T-helper 2 cell treated with Interferon-gamma antibody and Interleukin-4, amounts not matched to agents 5 μg/mL and 100 μg/mL, for 36 hours (primary cell): ENCODE measurements around the gene SMIM7.
"Not testable (repeated sequence)": the region's sequence is repeated elsewhere in the genome, so short reads cannot be mapped to it uniquely, and the experiment has no call there.

ENCODE experiments used
- DNase-seq: peaks from one replicate; pipeline ENCODE4 v3.0.0; 2021; ENCODE audit warnings: low spot score
- H3K27ac Mint-ChIP-seq: one replicate; pipeline ENCODE4 v1.8.0; 2021; ENCODE audit warnings: mild to moderate bottlenecking, mixed read lengths
- H3K27me3 Mint-ChIP-seq: one replicate; pipeline ENCODE4 v1.8.0; 2021; ENCODE audit warnings: low read depth, mixed read lengths
- H3K36me3 Mint-ChIP-seq: one replicate; pipeline ENCODE4 v1.8.0; 2021; ENCODE audit warnings: low read depth, mixed read lengths
- H3K4me1 Mint-ChIP-seq: one replicate; pipeline ENCODE4 v1.8.0; 2021; ENCODE audit warnings: low read depth, mixed read lengths
- H3K4me3 Mint-ChIP-seq: one replicate; pipeline ENCODE4 v1.8.0; 2022; ENCODE audit warnings: mild to moderate bottlenecking, moderate library complexity, mixed read lengths
- H3K9me3 Mint-ChIP-seq: one replicate; pipeline ENCODE4 v1.8.0; 2021; ENCODE audit warnings: mixed read lengths

SMIM7 gene

DNA sequence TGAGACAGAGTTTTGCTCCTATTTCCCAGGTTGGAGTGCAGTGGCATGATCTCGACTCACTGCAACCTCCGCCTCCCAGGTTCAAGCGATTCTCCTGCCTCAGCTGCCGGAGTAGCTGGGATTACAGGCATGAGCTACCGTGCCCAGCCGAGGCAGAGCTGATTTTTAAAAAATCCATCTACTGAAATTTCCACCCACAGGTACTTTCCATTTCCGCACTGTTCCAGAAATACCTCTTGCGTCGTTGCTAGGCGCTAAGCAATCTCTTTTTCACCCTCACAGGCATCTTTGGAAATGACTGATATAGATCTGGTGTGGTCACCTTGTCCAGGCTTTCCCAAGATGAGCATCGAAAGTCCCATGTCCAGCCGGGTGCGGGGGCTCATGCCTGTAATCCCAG, 10.3 kb upstream of the SMIM7 start:
- Mint-ChIP-seq H3K4me1 (peaks cover 3% of the 10 kb centered on the region), H3K9me3 (no peaks in the 10 kb centered on the region), H3K4me3 (no peak overlapping the region), H3K27me3 (no peaks in the 10 kb centered on the region), H3K36me3 (peaks cover 2% of the 10 kb centered on the region), H3K27ac (no peak overlapping the region)
- no peak for DNase-seq

GRCh38 chr19:16668702-16669101, 8.8 kb upstream of the SMIM7 start:
- H3K27me3 Mint-ChIP-seq, H3K9me3 Mint-ChIP-seq, DNase-seq, H3K27ac Mint-ChIP-seq, H3K36me3 Mint-ChIP-seq, H3K4me1 Mint-ChIP-seq, H3K4me3 Mint-ChIP-seq: not testable (repeated sequence)

- Mint-ChIP-seq H3K27ac (no peak overlapping the region), H3K9me3 (no peaks in the 10 kb centered on the region), H3K4me1 (peaks cover 9% of the 10 kb centered on the region), H3K4me3 (no peak overlapping the region), H3K27me3 (peaks cover 2% of the 10 kb centered on the region), H3K36me3 (peaks cover 4% of the 10 kb centered on the region)
- DNase-seq, result no peak
Measured at GRCh38 chr19:16668176-16668575, 8.2 kb upstream of the SMIM7 start.

GRCh38 chr19:16661480-16662034, 1.6 kb upstream of the SMIM7 start:
- peak overlapping the region; percentile 77 for H3K4me3 Mint-ChIP-seq
- peak; percentile 5 for DNase-seq
- no peaks in the 10 kb centered on the region for H3K9me3 Mint-ChIP-seq
- peaks cover 19% of the 10 kb centered on the region for H3K36me3 Mint-ChIP-seq
- peaks cover 7% of the 10 kb centered on the region for H3K27me3 Mint-ChIP-seq
- H3K4me1 Mint-ChIP-seq, result peaks cover 30% of the 10 kb centered on the region
- peak overlapping the region; percentile 55 for H3K27ac Mint-ChIP-seq

DNA sequence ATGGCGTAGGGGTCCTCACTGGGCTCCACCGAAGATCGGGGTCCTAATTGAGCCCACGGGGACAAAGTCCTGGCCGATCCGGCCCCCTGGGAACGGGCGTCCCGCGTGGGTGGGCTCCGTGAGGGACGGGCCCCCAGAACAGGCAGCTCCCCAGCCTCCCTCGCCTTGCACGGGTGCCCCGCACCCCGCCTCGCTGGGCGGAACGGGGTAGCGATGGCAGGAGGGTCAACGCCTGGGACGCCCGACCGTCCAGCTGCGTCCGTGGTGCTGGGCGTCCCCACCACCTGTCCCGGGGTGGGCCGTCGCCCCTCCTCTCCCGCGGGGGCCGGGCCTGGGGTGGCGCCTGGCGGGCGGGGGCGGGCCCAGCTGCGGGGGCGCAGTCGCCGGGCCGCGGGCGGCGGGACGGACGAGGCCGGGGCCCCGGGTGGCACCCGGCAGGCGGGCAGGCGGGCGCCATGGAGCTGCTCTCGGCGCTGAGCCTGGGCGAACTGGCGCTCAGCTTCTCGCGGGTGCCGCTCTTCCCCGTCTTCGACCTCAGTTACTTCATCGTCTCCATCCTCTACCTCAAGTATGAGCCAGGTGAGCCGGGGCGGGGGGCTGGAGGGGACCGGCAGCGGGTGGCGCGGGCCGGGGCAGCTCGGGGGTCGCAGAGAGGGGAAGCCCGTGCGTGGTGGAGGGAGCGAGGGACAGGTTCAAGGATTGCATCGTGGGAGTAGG, 977 bp upstream of the SMIM7 start, which contains the start of gene TMEM38A:
TSS of gene TMEM38A (plus strand) at position 377 of the 717 bp plus-strand sequence. CDS start at position 456, 79 bp downstream.
- H3K4me1 Mint-ChIP-seq, result peaks cover 30% of the 10 kb centered on the region
- peaks cover 7% of the 10 kb centered on the region for H3K27me3 Mint-ChIP-seq
- H3K4me3 Mint-ChIP-seq, result peak within 1 kb of the TSS; percentile 99
- peak within 1 kb of the TSS; percentile 99 for H3K27ac Mint-ChIP-seq
- DNase-seq, result peak; percentile 63
- H3K9me3 Mint-ChIP-seq, result no peaks in the 10 kb centered on the region
- H3K36me3 Mint-ChIP-seq, result peaks cover 24% of the 10 kb centered on the region

GRCh38 chr19:16659464-16659831, 496 bp downstream of the SMIM7 start:
- peaks cover 7% of the 10 kb centered on the region for H3K27me3 Mint-ChIP-seq
- H3K27ac Mint-ChIP-seq, result peak overlapping the region; percentile 99
- peaks cover 29% of the 10 kb centered on the region for H3K36me3 Mint-ChIP-seq
- H3K4me1 Mint-ChIP-seq, result peaks cover 27% of the 10 kb centered on the region
- H3K9me3 Mint-ChIP-seq, result no peaks in the 10 kb centered on the region
- DNase-seq, result no peak
- peak overlapping the region; percentile 99 for H3K4me3 Mint-ChIP-seq

DNA sequence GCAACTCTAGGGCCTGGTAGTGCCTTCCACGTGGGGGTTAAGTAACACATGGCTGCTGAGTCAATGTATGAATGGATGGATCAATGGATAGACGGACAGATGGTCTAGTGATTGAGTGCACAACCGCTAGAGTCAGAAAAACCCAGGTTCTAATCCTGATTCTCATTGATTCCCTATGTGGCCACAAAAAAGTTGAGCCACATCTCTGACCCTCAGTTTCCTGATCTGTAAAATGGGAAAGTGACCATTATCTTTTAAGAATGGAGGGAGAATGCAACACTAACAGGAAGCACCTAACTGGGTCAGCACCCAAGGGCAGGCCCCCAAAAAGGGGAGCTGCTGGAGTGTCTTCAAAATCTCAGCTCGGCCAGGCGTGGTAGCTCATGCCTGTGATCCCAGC, 2.6 kb downstream of the SMIM7 start:
- Mint-ChIP-seq H3K27ac (peak overlapping the region; percentile 26), H3K36me3 (peaks cover 44% of the 10 kb centered on the region), H3K4me3 (peak overlapping the region; percentile 36)

DNA sequence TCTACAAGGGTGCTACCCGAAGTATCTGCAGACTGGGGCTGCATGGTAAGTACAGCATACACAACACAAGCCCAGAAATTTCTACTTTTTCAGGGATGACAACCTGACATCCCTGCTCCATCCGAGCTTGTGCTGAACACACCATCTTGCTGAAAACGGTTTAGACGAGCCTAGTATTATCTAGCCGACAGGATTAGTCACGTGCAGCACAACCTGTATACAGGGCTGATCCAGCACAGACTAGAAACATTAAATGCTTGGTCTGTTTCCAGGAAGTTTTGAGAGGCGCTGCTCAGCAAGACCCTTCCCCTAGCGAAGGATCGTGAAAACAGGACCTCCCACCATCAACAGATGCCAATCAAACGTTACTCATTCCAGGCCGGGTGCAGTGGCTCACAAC, 4.2 kb downstream of the SMIM7 start:
- H3K4me3 Mint-ChIP-seq, result no peak overlapping the region
- H3K27me3 Mint-ChIP-seq, result no peaks in the 10 kb centered on the region
- H3K9me3 Mint-ChIP-seq, result no peaks in the 10 kb centered on the region
- no peak for DNase-seq
- peaks cover 58% of the 10 kb centered on the region for H3K36me3 Mint-ChIP-seq
- no peak overlapping the region for H3K27ac Mint-ChIP-seq
- H3K4me1 Mint-ChIP-seq, result peaks cover 17% of the 10 kb centered on the region

More for the DNA sequence above, 2.6 kb downstream of the SMIM7 start:
- Mint-ChIP-seq H3K4me1 (peaks cover 17% of the 10 kb centered on the region), H3K27me3 (peaks cover 5% of the 10 kb centered on the region), H3K9me3 (no peaks in the 10 kb centered on the region)
- no peak for DNase-seq

DNA sequence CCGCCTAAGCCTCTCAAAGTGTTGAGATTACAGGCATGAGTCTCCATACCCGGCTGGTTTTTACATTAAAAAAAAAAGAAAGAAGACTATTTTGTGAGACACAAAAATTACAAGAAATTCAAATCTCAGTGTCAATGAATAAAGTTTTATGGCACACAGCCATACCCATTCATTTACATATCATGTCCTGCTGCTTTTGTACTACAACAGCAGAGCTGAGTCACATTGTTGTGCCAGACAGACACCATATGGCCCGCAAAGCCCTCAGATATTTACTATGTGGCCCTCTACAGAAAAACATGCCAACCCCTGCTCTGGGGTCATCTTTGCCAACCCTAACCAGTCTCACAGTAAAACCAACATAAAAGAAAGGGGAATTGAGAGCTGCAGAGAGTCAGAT, 5.3 kb downstream of the SMIM7 start:
- H3K27me3 Mint-ChIP-seq, result no peaks in the 10 kb centered on the region
- H3K36me3 Mint-ChIP-seq, result peaks cover 66% of the 10 kb centered on the region
- H3K9me3 Mint-ChIP-seq, result no peaks in the 10 kb centered on the region
- H3K4me3 Mint-ChIP-seq, result no peak overlapping the region
- no peak overlapping the region for H3K27ac Mint-ChIP-seq
- H3K4me1 Mint-ChIP-seq, result peaks cover 19% of the 10 kb centered on the region
- DNase-seq, result no peak

GRCh38 chr19:16654140-16654539, 5.8 kb downstream of the SMIM7 start:
- Mint-ChIP-seq H3K36me3 (peaks cover 68% of the 10 kb centered on the region), H3K4me3 (no peak overlapping the region), H3K27me3 (no peaks in the 10 kb centered on the region), H3K27ac (no peak overlapping the region), H3K4me1 (peaks cover 20% of the 10 kb centered on the region), H3K9me3 (no peaks in the 10 kb centered on the region)
- DNase-seq, result no peak

DNA sequence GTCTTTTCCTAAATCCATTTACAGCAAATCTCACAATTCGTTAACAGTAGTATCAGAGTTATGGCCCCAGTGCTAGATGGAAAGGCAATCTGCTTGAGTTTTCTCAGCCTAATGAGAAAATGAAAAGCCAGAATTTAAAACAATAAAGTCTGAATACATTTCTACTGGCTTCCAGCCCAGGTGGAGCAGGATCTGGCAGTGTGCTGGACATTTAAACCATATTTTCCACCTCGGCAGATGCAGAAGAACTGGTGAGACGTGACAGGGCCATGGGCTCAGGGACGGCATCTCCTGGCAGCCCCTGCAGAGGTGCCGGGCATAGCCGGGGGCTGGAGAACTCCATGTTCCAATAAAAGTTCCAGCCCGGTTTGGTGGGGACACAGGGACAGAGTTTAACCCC, 7.1 kb downstream of the SMIM7 start:
- H3K9me3 Mint-ChIP-seq, result no peaks in the 10 kb centered on the region
- no peak for DNase-seq
- H3K4me1 Mint-ChIP-seq, result peaks cover 11% of the 10 kb centered on the region
- no peak overlapping the region for H3K27ac Mint-ChIP-seq
- peaks cover 65% of the 10 kb centered on the region for H3K36me3 Mint-ChIP-seq
- H3K27me3 Mint-ChIP-seq, result no peaks in the 10 kb centered on the region
- H3K4me3 Mint-ChIP-seq, result no peak overlapping the region

- not testable (repeated sequence) for H3K4me1 Mint-ChIP-seq, H3K9me3 Mint-ChIP-seq
- H3K36me3 Mint-ChIP-seq, result peaks cover 68% of the 10 kb centered on the region
Measured at GRCh38 chr19:16651421-16652188, 8.3 kb downstream of the SMIM7 start.

GRCh38 chr19:16650821-16651220, 9.1 kb downstream of the SMIM7 start:
- H3K36me3 Mint-ChIP-seq, result peaks cover 66% of the 10 kb centered on the region
- H3K4me1 Mint-ChIP-seq, result peaks cover 5% of the 10 kb centered on the region
- no peak overlapping the region for H3K27ac Mint-ChIP-seq

More at GRCh38 chr19:16651421-16652188, 8.3 kb downstream of the SMIM7 start:
- not testable (repeated sequence) for H3K4me3 Mint-ChIP-seq, DNase-seq, H3K27me3 Mint-ChIP-seq, H3K27ac Mint-ChIP-seq

DNA sequence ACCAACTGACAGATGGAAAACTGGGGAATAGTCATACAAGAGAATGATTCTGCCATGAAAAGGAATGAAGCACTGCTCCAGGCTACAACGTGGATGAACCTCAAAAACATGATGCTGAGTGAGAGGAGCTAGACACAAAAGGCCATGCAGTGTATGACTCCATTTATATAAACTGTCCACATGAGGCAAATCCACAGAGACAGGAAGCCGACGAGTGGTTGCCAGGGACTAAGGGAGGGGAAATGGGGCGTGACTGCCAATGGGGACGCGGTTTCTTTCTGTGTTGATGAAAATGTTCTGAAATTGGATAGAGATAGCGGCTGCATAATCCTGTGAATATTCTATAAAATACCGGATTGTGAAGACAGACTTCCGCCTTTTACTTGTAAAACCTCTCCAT, 10.2 kb downstream of the SMIM7 start:
- Mint-ChIP-seq H3K27me3 (no peaks in the 10 kb centered on the region), H3K27ac (no peak overlapping the region), H3K36me3 (peaks cover 67% of the 10 kb centered on the region), H3K4me1 (peaks cover 5% of the 10 kb centered on the region), H3K4me3 (no peak overlapping the region), H3K9me3 (no peaks in the 10 kb centered on the region)
- no peak for DNase-seq

More at GRCh38 chr19:16650821-16651220, 9.1 kb downstream of the SMIM7 start:
- H3K9me3 Mint-ChIP-seq, result no peaks in the 10 kb centered on the region
- no peak overlapping the region for H3K4me3 Mint-ChIP-seq
- DNase-seq, result no peak
- H3K27me3 Mint-ChIP-seq, result no peaks in the 10 kb centered on the region
